Measurements from ENCODE around the gene WASF2. TPM values are rescaled to one million over a fixed set of nuclear protein-coding genes. Genes with fewer than 3 reads are reported as not detected.

The WASF2 gene
- total RNA-seq, 1 experiment from 2014 or later = 134 TPM

DNA sequence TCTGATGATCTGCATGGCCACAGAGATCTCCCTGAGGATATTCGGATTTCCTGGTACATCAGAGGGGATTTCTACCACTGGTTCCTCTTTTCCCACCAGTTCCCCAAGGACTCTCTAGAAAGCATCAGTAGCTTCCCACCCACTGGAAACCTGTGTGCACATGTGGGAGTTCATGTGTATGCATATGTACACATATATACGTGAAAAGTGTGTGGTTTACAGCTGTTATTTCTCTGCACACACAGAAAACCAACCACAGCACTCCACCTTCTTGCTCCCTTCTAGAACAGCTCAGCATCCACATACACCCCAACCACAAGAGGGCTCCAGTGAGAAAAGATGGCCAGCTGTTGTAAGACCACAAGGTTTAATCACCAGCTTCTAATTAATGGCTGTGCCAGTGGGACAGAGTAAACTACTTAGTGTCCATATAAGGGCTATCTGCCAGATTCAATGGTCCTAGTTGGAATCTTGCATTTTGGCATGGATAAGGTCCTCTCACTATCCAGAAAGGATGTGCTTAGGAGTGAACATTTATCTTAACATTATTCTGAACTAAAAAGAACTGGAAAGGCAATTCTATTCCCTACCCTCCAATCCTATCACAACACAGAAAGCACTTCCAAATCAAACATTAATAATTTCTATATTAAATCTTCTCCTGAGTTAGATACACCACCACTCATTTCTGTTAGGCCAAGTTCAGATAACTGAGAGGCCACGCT is 73.4 kb downstream of the WASF2 start:
- Histone ChIP-seq H3K4me3 (no peak overlapping the region), H4K20me1 (ENCODE audit: insufficient read depth) (no peaks in the 10 kb centered on the region; the same call in 1 of the 2 replicates), H2AFZ (no peak overlapping the region), H3K27ac (no peak overlapping the region), H3K4me2 (no peak overlapping the region), H3K9me2 (ENCODE audit: insufficient read depth) (no peaks in the 10 kb centered on the region), H3K4me1 (replicated peaks; ENCODE audit: insufficient read depth) (no peaks in the 10 kb centered on the region), H3K79me2 (ENCODE audit: low read depth) (no peaks in the 10 kb centered on the region), H3K27me3 (ENCODE audit: insufficient read depth, low read depth) (no peaks in the 10 kb centered on the region), H3K9me3 (ENCODE audit: insufficient read depth, low read depth) (no peaks in the 10 kb centered on the region), H3F3A (ENCODE audit: insufficient read depth, low read depth) (peaks cover 5% of the 10 kb centered on the region; the same call in 1 of the 2 replicates), H3K36me3 (ENCODE audit: low read depth) (peaks cover 7% of the 10 kb centered on the region)
- BruUV-seq (replicated peaks) = no TSS peak
- ChIA-PET POLR2A (ENCODE audit: unreplicated experiment) (interaction anchor here (0.6 kb wide), 2 partner anchors 67 to 1137 kb away, joined by 5 to 6 read pairs; partner anchors contain the start of gene TRNAU1AP), CTCF (interaction anchor here (0.6 to 1.1 kb wide), 4 partner anchors 48 to 246 kb away, joined by 3 to 4 read pairs (median 4); no protein-coding TSS in a partner anchor)
- intact Hi-C loops (cut with micrococcal nuclease; ENCODE audit: unreplicated experiment) = loop anchor here (5.0 kb wide), 3 partner anchors 126 to 246 kb away; partner anchors contain the start of gene AHDC1
- TF ChIP-seq, protein P1, sequence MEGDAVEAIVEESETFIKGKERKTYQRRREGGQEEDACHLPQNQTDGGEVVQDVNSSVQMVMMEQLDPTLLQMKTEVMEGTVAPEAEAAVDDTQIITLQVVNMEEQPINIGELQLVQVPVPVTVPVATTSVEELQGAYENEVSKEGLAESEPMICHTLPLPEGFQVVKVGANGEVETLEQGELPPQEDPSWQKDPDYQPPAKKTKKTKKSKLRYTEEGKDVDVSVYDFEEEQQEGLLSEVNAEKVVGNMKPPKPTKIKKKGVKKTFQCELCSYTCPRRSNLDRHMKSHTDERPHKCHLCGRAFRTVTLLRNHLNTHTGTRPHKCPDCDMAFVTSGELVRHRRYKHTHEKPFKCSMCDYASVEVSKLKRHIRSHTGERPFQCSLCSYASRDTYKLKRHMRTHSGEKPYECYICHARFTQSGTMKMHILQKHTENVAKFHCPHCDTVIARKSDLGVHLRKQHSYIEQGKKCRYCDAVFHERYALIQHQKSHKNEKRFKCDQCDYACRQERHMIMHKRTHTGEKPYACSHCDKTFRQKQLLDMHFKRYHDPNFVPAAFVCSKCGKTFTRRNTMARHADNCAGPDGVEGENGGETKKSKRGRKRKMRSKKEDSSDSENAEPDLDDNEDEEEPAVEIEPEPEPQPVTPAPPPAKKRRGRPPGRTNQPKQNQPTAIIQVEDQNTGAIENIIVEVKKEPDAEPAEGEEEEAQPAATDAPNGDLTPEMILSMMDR (conservative IDR thresholded peaks at IDR 0.05) = peak; percentile 74
- no peak for TF ChIP-seq EZH2 (IDR thresholded peaks at IDR 0.05; ENCODE audit: low read depth)
- peak; percentile 35 to 42 for DNase-seq

- Histone ChIP-seq H3K36me3 (ENCODE audit: low read depth) (peaks cover 7% of the 10 kb centered on the region), H3K79me2 (ENCODE audit: low read depth) (no peaks in the 10 kb centered on the region), H3F3A (ENCODE audit: insufficient read depth, low read depth) (peaks cover 5% of the 10 kb centered on the region; the same call in 1 of the 2 replicates), H3K4me3 (no peak overlapping the region), H3K27me3 (ENCODE audit: insufficient read depth, low read depth) (no peaks in the 10 kb centered on the region), H4K20me1 (ENCODE audit: insufficient read depth) (no peaks in the 10 kb centered on the region; the same call in 1 of the 2 replicates), H3K27ac (no peak overlapping the region), H3K4me1 (replicated peaks; ENCODE audit: insufficient read depth) (no peaks in the 10 kb centered on the region), H3K9me2 (ENCODE audit: insufficient read depth) (no peaks in the 10 kb centered on the region), H3K4me2 (no peak overlapping the region), H2AFZ (no peak overlapping the region), H3K9me3 (ENCODE audit: insufficient read depth, low read depth) (no peaks in the 10 kb centered on the region)
- ChIA-PET CTCF (no interaction called here), POLR2A (ENCODE audit: unreplicated experiment) (no interaction called here)
- no peak for TF ChIP-seq EZH2 (IDR thresholded peaks at IDR 0.05; ENCODE audit: low read depth)
- TF ChIP-seq, protein P1 (conservative IDR thresholded peaks at IDR 0.05) = no peak
- intact Hi-C loops (cut with micrococcal nuclease; ENCODE audit: unreplicated experiment) = no loop called here
- BruUV-seq (replicated peaks) = no TSS peak
- no peak for DNase-seq
Measured at GRCh38 chr1:27414091-27414490, 75.9 kb downstream of the WASF2 start.

GRCh38 chr1:27413004-27413403 is 77.0 kb downstream of the WASF2 start:
- POLR2A ChIA-PET (ENCODE audit: unreplicated experiment) = interaction anchor here (0.6 kb wide), 1 partner anchor 24 kb away, joined by 8 read pairs; no protein-coding TSS in a partner anchor

More at GRCh38 chr1:27413004-27413403, 77.0 kb downstream of the WASF2 start:
- no peak overlapping the region for H3K4me2 ChIP-seq
- H2AFZ ChIP-seq = no peak overlapping the region
- H3K9me3 ChIP-seq (ENCODE audit: insufficient read depth, low read depth) = no peaks in the 10 kb centered on the region
- H4K20me1 ChIP-seq (ENCODE audit: insufficient read depth) = no peaks in the 10 kb centered on the region; the same call in 1 of the 2 replicates
- no peaks in the 10 kb centered on the region for H3K79me2 ChIP-seq (ENCODE audit: low read depth)
- no TSS peak for BruUV-seq (replicated peaks)
- H3K9me2 ChIP-seq (ENCODE audit: insufficient read depth) = no peaks in the 10 kb centered on the region
- H3K36me3 ChIP-seq (ENCODE audit: low read depth) = peaks cover 7% of the 10 kb centered on the region
- H3F3A ChIP-seq (ENCODE audit: insufficient read depth, low read depth) = peaks cover 5% of the 10 kb centered on the region; the same call in 1 of the 2 replicates
- TF ChIP-seq, protein P1 (conservative IDR thresholded peaks at IDR 0.05) = no peak
- TF ChIP-seq EZH2 (IDR thresholded peaks at IDR 0.05; ENCODE audit: low read depth) = no peak
- no peak for DNase-seq
- H3K4me1 ChIP-seq (replicated peaks; ENCODE audit: insufficient read depth) = no peaks in the 10 kb centered on the region
- intact Hi-C loops (cut with micrococcal nuclease; ENCODE audit: unreplicated experiment) = no loop called here
- CTCF ChIA-PET = no interaction called here
- H3K27me3 ChIP-seq (ENCODE audit: insufficient read depth, low read depth) = no peaks in the 10 kb centered on the region
- no peak overlapping the region for H3K27ac ChIP-seq
- H3K4me3 ChIP-seq = no peak overlapping the region

Measured in PC-9 (cell line).